ENCODE results near the gene NGRN.

Gene NGRN

DNA sequence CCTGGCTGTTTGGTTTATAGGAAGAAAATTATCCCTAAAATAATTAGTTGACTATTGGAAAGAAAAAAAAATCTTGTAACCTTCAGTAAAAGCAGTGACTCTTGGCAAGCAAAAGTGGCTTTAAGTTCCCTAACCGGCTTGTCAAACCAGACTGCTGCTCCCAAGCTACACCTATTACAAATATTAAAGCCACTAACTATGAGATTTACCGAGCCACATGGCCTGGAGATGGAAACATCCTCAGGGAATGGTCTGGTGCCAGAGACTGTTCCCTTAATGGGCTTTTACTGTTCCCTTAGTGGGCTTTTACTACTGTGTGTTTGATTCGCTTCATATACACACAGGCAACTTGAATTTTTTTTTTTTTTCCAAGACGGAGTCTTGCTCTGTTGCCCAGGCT lies 50.7 kb downstream of the NGRN start:
- TF ChIP-seq, protein P1, sequence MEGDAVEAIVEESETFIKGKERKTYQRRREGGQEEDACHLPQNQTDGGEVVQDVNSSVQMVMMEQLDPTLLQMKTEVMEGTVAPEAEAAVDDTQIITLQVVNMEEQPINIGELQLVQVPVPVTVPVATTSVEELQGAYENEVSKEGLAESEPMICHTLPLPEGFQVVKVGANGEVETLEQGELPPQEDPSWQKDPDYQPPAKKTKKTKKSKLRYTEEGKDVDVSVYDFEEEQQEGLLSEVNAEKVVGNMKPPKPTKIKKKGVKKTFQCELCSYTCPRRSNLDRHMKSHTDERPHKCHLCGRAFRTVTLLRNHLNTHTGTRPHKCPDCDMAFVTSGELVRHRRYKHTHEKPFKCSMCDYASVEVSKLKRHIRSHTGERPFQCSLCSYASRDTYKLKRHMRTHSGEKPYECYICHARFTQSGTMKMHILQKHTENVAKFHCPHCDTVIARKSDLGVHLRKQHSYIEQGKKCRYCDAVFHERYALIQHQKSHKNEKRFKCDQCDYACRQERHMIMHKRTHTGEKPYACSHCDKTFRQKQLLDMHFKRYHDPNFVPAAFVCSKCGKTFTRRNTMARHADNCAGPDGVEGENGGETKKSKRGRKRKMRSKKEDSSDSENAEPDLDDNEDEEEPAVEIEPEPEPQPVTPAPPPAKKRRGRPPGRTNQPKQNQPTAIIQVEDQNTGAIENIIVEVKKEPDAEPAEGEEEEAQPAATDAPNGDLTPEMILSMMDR (IDR thresholded peaks at IDR 0.05; ENCODE audit: borderline replicate concordance, control extremely low read depth, extremely low read depth, insufficient read depth, missing control alignments) = no peak
- DNase-seq (ENCODE audit: low spot score) = no peak
- in situ Hi-C loops (cut with MboI; ENCODE audit: low sequenced_read_pairs, unreplicated experiment) = loop anchor here (25.0 kb wide), 1 partner anchor 571 kb away; the partner anchor contains the start of gene FES

DNA sequence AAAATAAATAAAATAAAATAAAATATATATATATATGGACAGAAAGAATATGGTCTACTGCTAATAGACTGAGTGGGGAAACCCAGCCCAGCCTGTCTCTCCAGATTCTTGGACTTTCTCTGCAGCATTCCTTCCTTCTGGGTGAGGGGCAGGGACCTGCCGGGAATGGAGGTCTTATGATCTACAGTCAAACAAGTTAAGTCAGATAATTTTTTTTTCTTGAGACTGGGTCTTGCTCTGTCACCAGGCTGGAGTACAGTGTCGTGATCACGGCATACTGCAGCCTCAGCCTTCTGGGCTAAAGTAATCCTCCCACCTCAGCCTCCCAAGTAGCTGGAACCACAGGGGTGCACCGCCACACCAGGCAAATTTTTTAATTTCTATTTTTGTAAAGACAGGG lies 53.1 kb downstream of the NGRN start:
- TF ChIP-seq, protein P1 (IDR thresholded peaks at IDR 0.05; ENCODE audit: borderline replicate concordance, control extremely low read depth, extremely low read depth, insufficient read depth, missing control alignments) = no peak
- in situ Hi-C loops (cut with MboI; ENCODE audit: low sequenced_read_pairs, unreplicated experiment) = loop anchor here (25.0 kb wide), 1 partner anchor 569 kb away; the partner anchor contains the start of gene FES
- no peak for DNase-seq (ENCODE audit: low spot score)

DNA sequence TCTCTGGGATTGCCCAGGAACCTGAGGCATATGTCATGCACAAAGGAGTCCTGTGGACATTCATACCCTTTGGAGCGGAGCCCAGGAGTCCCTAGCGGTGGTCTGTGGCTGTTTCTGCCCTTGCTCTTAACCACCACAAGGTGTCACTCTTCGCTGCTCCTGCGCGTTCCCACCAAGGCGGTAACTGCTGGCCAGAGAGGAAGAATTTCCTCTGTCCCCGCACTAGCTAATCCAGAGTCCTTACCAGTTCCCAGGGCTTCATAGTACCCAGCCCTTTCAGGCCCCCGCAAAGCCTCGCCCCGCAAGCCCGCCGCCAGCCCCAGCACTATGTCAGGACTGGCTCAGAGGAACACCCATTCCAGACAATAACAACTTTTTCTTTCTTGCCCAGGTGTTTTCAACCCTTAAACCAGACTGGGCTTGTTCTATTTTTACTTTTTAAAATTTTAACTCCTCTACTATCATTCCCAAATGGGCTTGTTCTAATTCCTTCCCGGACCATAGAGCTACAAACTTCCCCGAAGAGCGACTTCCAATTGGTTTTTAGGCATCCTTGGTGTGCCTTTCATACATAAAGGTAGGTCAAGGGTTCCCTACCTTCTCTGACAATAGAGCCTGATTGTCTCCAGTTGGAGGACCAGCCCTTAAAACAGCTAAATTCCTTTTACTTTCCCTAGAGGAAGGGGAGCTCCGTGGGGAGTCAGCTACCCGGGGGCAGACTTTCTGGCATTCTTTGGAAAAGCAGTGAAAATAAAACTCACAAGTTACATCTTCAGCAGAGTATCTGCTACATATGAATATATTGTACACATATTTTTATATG lies 54.8 kb downstream of the NGRN start:
- in situ Hi-C loops (cut with MboI; ENCODE audit: low sequenced_read_pairs, unreplicated experiment) = loop anchor here (10.0 to 25.0 kb wide), 2 partner anchors 165 to 567 kb away; partner anchors contain the start of gene FES
- TF ChIP-seq, protein P1 (IDR thresholded peaks at IDR 0.05; ENCODE audit: borderline replicate concordance, control extremely low read depth, extremely low read depth, insufficient read depth, missing control alignments) = peak; percentile 97

DNA sequence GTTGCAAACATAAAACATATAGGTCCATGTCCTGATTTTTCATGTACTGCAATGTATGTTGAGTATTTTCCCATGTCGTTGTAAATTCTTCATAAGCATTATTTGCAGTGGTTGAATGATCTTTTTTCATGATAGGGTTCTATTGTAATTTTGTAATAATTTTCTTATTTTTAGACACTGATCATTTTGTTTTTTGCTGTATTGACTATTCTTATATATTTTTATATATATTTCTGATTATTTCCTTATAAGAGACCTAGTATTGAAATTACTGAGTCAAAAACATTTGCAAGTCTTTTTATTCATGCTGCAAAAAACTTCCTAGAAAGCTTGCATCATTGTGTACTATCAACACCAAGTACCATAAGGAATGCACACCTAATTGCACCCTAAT lies 55.4 kb downstream of the NGRN start:
- TF ChIP-seq, protein P1 (IDR thresholded peaks at IDR 0.05; ENCODE audit: borderline replicate concordance, control extremely low read depth, extremely low read depth, insufficient read depth, missing control alignments) = no peak
- in situ Hi-C loops (cut with MboI; ENCODE audit: low sequenced_read_pairs, unreplicated experiment) = loop anchor here (10.0 to 25.0 kb wide), 2 partner anchors 164 to 566 kb away; partner anchors contain the start of gene FES
- DNase-seq (ENCODE audit: low spot score) = no peak

More for the DNA sequence above, 54.8 kb downstream of the NGRN start:
- peak; percentile 88 for DNase-seq (ENCODE audit: low spot score)

Data from GM13976 (cell line).